ENCODE data around the gene LRRC49. TPM values are rescaled to one million over a fixed set of nuclear protein-coding genes. Genes with fewer than 3 reads are reported as not detected.
"Not testable (repeated sequence)": the region's sequence is repeated elsewhere in the genome, so short reads cannot be mapped to it uniquely, and the experiment has no call there.

The LRRC49 gene
- polyA plus RNA-seq, 2 of the 4 experiments (the other 2 are of a cell fraction) = 10.0 to 14.3 TPM

DNA sequence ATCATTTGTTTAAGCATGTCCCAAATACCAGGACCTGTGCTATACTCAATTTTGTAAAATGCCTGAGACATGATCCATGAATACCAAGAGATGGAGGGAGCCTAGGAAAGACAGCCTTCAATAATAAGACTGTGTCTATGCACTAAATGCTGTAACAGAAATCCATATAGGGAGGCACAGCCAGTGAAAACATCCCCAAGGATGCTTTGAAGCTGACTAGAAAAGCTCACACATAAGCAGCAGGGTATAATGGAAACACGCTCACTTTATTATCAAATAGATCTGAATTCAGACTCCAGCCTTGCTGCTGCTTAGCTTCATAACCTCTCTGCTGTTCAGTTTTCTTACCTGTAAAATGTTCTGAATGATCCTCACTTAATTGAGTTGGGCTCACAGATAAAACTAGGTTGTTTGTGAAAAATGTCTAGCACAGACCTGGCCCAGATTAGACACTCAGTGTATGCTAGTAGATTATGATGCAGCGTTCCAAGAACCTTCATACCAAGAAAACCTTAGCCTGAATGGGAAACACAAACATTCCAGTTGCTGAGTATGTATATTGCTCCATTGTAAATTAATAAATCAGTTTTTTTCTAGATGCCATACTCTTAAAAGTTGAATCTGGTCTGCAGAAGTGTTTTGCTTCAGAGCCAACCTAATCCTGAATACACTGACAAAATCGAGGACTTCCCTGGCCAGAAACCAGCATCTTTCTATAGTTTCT, 34.9 kb upstream of the LRRC49 start:
- CTCF ChIA-PET = interaction anchor here (1.2 to 16.8 kb wide), 9 partner anchors 14 to 257 kb away, joined by 3 to 300 read pairs (median 9); partner anchors contain the start of gene THSD4
- FAIRE-seq = no peak
- no peak overlapping the region for H3K4me3 ChIP-seq
- WGBS (ENCODE audit: missing lambda C conversion rate) = 88% methylated on average over 3 of the region's 3 CpGs
- DNase-seq (ENCODE audit: low read depth in 1 of 2, low spot score in 1 of 2) = no peak
- peak overlapping the region; percentile 89 to 93; a peak in 5 of 6 replicates for H3K27ac ChIP-seq
- TF ChIP-seq PHF8 (IDR thresholded peaks at IDR 0.05; ENCODE audit: borderline replicate concordance, low read depth) (no peak), ZFP36 (IDR thresholded peaks at IDR 0.05; ENCODE audit: borderline replicate concordance, partially characterized antibody) (no peak), SREBF2 (IDR thresholded peaks at IDR 0.05) (no peak)
- TF ChIP-seq, protein P1, sequence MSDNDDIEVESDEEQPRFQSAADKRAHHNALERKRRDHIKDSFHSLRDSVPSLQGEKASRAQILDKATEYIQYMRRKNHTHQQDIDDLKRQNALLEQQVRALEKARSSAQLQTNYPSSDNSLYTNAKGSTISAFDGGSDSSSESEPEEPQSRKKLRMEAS (IDR thresholded peaks at IDR 0.05) = no peak
- TF ChIP-seq, protein P2, sequence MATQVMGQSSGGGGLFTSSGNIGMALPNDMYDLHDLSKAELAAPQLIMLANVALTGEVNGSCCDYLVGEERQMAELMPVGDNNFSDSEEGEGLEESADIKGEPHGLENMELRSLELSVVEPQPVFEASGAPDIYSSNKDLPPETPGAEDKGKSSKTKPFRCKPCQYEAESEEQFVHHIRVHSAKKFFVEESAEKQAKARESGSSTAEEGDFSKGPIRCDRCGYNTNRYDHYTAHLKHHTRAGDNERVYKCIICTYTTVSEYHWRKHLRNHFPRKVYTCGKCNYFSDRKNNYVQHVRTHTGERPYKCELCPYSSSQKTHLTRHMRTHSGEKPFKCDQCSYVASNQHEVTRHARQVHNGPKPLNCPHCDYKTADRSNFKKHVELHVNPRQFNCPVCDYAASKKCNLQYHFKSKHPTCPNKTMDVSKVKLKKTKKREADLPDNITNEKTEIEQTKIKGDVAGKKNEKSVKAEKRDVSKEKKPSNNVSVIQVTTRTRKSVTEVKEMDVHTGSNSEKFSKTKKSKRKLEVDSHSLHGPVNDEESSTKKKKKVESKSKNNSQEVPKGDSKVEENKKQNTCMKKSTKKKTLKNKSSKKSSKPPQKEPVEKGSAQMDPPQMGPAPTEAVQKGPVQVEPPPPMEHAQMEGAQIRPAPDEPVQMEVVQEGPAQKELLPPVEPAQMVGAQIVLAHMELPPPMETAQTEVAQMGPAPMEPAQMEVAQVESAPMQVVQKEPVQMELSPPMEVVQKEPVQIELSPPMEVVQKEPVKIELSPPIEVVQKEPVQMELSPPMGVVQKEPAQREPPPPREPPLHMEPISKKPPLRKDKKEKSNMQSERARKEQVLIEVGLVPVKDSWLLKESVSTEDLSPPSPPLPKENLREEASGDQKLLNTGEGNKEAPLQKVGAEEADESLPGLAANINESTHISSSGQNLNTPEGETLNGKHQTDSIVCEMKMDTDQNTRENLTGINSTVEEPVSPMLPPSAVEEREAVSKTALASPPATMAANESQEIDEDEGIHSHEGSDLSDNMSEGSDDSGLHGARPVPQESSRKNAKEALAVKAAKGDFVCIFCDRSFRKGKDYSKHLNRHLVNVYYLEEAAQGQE (IDR thresholded peaks at IDR 0.05) = no peak
- H3K4me1 ChIP-seq = peaks cover 41% of the 10 kb centered on the region
- peak overlapping the region; percentile 57; the same call in 2 of the 3 replicates for H3K4me2 ChIP-seq
- POLR2A ChIA-PET = interaction anchor here (1.4 to 1.8 kb wide), 2 partner anchors 12 to 17 kb away, joined by 3 to 7 read pairs; no protein-coding TSS in a partner anchor
- no peak for ATAC-seq
- H3K9me3 ChIP-seq = no peaks in the 10 kb centered on the region

DNA sequence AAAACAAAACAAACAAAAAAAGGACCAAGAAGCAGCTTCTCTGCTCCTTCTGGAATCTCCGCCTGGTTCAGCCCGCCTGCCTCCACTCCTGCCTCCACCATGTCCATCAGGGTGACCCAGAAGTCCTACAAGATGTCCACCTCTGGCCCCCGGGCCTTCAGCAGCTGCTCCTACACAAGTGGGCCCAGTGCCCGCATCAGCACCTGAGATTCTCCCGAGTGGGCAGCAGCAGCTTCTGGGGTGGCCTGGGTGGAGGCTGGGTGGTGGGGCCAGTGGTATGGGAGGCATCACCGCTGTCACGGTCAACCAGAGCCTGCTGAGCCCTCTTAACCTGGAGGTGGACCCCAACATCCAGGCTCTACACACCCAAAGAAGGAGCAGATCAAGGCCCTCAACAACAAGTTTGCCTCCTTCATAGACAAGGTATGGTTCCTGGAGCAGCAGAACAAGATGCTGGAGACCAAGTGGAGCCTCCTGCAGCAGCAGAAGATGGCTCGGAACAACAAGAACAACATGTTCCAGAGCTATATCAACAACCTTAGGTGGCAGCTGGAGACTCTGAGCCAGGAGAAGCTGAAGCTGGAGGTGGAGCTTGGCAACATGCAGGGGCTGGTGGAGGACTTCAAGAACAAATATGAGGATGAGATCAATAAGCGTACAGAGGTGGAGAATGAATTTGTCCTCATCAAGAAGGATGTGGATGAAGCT, 33.9 kb upstream of the LRRC49 start:
- WGBS (ENCODE audit: missing lambda C conversion rate) = 92% methylated on average over 9 of the region's 9 CpGs
- POLR2A ChIA-PET; H3K4me3 ChIP-seq; ATAC-seq; FAIRE-seq; H3K4me2 ChIP-seq; H3K9me3 ChIP-seq; DNase-seq (ENCODE audit: low read depth in 1 of 2, low spot score in 1 of 2): not testable (repeated sequence)
- CTCF ChIA-PET = interaction anchor here (0.8 to 16.8 kb wide), 9 partner anchors 13 to 291 kb away, joined by 3 to 300 read pairs (median 10); partner anchors contain the start of gene THSD4
- Histone ChIP-seq H3K4me1 (peaks cover 48% of the 10 kb centered on the region), H3K27ac (peak overlapping the region; percentile 89 to 93; a peak in 4 of 6 replicates)

DNA sequence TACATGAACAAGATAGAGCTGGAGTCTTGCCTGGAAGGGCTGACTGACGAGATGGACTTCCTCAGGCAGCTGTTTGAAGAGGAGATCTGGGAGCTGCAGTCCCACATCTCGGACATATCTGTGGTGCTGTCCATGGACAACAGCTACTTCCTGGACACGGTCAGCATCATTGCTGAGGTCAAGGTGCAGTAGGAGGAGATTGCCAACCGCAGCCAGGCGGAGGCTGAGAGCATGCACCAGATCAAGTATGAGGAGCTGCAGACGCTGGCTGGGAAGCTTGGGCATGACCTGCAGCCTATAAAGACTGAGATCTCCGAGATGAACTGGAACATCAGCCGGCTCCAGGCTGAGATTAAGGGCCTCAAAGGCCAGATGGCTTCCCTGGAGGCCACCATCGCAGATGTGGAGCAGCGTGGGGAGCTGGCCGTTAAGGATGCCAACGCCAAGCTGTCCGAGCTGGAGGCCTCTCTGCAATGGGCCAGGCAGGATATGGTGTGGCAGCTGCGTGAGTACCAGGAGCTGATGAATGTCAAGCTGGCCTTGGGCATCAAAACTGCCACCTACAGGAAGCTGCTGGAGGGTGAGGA, 33.2 kb upstream of the LRRC49 start:
- ATAC-seq (no peak), DNase-seq (ENCODE audit: low read depth in 1 of 2, low spot score in 1 of 2) (no peak), FAIRE-seq (no peak)
- peaks cover 53% of the 10 kb centered on the region for H3K4me1 ChIP-seq
- H3K9me3 ChIP-seq = no peaks in the 10 kb centered on the region
- POLR2A ChIA-PET = no interaction called here
- 93% methylated on average over 14 of the region's 14 CpGs for WGBS (ENCODE audit: missing lambda C conversion rate)
- peak overlapping the region in 1 of 2 experiments; percentile 93; a peak in 3 of 6 replicates for H3K27ac ChIP-seq
- TF ChIP-seq FOXS1 (CRISPR knock-in tag; IDR thresholded peaks at IDR 0.05) (no peak), NR3C1 (IDR thresholded peaks at IDR 0.05) (no peak), HDAC2 (IDR thresholded peaks at IDR 0.05) (no peak), TP53 (CRISPR knock-in tag; IDR thresholded peaks at IDR 0.05) (no peak), HOXB13 (CRISPR knock-in tag; IDR thresholded peaks at IDR 0.05; ENCODE audit: low read depth) (no peak), RNF2 (IDR thresholded peaks at IDR 0.05; ENCODE audit: borderline replicate concordance, low read depth) (no peak), HOXB5 (CRISPR knock-in tag; IDR thresholded peaks at IDR 0.05) (no peak), ZNF302 (CRISPR knock-in tag; IDR thresholded peaks at IDR 0.05) (no peak), BHLHE40 (IDR thresholded peaks at IDR 0.05; ENCODE audit: low read depth, low read length) (no peak), POLR2AphosphoS2 (conservative IDR thresholded peaks at IDR 0.05; ENCODE audit: low read length) (no peak), ZFP36 (IDR thresholded peaks at IDR 0.05; ENCODE audit: borderline replicate concordance, partially characterized antibody) (no peak), PHF8 (IDR thresholded peaks at IDR 0.05; ENCODE audit: borderline replicate concordance, low read depth) (no peak), ZC3H11A (IDR thresholded peaks at IDR 0.05) (no peak)
- TF ChIP-seq, protein P1 (IDR thresholded peaks at IDR 0.05) = no peak
- TF ChIP-seq, protein P3, sequence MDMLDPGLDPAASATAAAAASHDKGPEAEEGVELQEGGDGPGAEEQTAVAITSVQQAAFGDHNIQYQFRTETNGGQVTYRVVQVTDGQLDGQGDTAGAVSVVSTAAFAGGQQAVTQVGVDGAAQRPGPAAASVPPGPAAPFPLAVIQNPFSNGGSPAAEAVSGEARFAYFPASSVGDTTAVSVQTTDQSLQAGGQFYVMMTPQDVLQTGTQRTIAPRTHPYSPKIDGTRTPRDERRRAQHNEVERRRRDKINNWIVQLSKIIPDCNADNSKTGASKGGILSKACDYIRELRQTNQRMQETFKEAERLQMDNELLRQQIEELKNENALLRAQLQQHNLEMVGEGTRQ (IDR thresholded peaks at IDR 0.05) = no peak
- TF ChIP-seq, protein P4, sequence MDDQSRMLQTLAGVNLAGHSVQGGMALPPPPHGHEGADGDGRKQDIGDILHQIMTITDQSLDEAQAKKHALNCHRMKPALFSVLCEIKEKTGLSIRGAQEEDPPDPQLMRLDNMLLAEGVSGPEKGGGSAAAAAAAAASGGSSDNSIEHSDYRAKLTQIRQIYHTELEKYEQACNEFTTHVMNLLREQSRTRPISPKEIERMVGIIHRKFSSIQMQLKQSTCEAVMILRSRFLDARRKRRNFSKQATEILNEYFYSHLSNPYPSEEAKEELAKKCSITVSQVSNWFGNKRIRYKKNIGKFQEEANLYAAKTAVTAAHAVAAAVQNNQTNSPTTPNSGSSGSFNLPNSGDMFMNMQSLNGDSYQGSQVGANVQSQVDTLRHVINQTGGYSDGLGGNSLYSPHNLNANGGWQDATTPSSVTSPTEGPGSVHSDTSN (IDR thresholded peaks at IDR 0.05) = no peak
- H3K4me3 ChIP-seq = no peak overlapping the region
- no peak overlapping the region for H3K4me2 ChIP-seq
- CTCF ChIA-PET = interaction anchor here (0.6 to 16.8 kb wide), 9 partner anchors 13 to 291 kb away, joined by 3 to 300 read pairs (median 5); partner anchors contain the start of gene THSD4

Measured in A549 (cell line).